Lung (tissue), 12 donors: Measurements from ENCODE around the gene B3GAT3. TPM values are rescaled to one million over a fixed set of nuclear protein-coding genes. Genes with fewer than 3 reads are reported as not detected.

Experiments used
- ATAC-seq: fragments of 200-7000 bp; cut with Tn5 transposase; one replicate; pipeline ENCODE4 v1.9.1; 2020; ENCODE audit warnings: moderate number of reproducible peaks; ENCODE audit not compliant: insufficient read depth, low FRiP score
- DNase-seq, 3 donors: peaks; one replicate each; pipeline ENCODE4 v3.0.0-alpha.2; 2013 to 2017
- H3K27ac ChIP-seq, 2 donors: one replicate each; pipeline ENCODE4 v1.5.1; 2013; ENCODE audit warnings: mild to moderate bottlenecking in 2 of 2, moderate library complexity in 2 of 2, control low read depth in 1 of 2, inconsistent platforms in 1 of 2, low read depth in 1 of 2, low read length in 1 of 2
- H3K27me3 ChIP-seq, 3 donors: one replicate each; pipeline ENCODE4 v1.5.1; 2013; ENCODE audit warnings: low read length in 2 of 3; ENCODE audit not compliant: control insufficient read depth in 3 of 3, insufficient read depth in 3 of 3
- H3K36me3 ChIP-seq, 4 donors: one replicate each; pipeline ENCODE4 v1.5.1; 2013; ENCODE audit warnings: low read length in 4 of 4, mild to moderate bottlenecking in 1 of 4, moderate library complexity in 1 of 4; ENCODE audit not compliant: control insufficient read depth in 4 of 4, insufficient read depth in 4 of 4
- H3K4me1 ChIP-seq, 5 donors: one replicate each; pipeline ENCODE4 v1.5.1; 2013; ENCODE audit warnings: low read length in 5 of 5, mild to moderate bottlenecking in 2 of 5, moderate library complexity in 1 of 5; ENCODE audit not compliant: control insufficient read depth in 5 of 5, insufficient read depth in 5 of 5
- H3K4me3 ChIP-seq: one replicate; pipeline ENCODE4 v1.5.1; 2013; ENCODE audit warnings: mild to moderate bottlenecking, control low read depth, moderate library complexity
- H3K9ac ChIP-seq, 2 donors: one replicate each; pipeline ENCODE4 v1.5.1; 2013; ENCODE audit warnings: low read length in 2 of 2, control low read depth in 1 of 2; ENCODE audit not compliant: insufficient read depth in 1 of 2
- H3K9me3 ChIP-seq, 4 donors: one replicate each; pipeline ENCODE4 v1.5.1; 2013; ENCODE audit warnings: low read length in 3 of 4, mild to moderate bottlenecking in 1 of 4, moderate library complexity in 1 of 4; ENCODE audit not compliant: control insufficient read depth in 4 of 4, insufficient read depth in 3 of 4
- WGBS, 2 donors: extraction: QIAGEN DNeasy Blood & Tissue Kit; methylation state at CpG; one replicate each; pipeline ENCODE4 v1.1.7; 2013; 5-methylcytosine and 5-hydroxymethylcytosine counted together
- polyA plus RNA-seq, 2 donors: library from polyadenylated mRNA; stranded (reverse); fragments of 200-250 nt; gene quantifications; one replicate each; pipeline ENCODE4 v1.2.1, GENCODE V29; 2013
- total RNA-seq, 2 donors: library from RNA; depleted of rRNA in 1 of 2; stranded (reverse); fragments of >200 nt in 1 of 2; gene quantifications; one replicate each; pipeline ENCODE4 v1.2.1, GENCODE V29; 2014 to 2021
- TF ChIP-seq, protein P1 (sequence below): IDR thresholded peaks from 2 replicates; pipeline ENCODE4 v1.5.1; 2012; ENCODE audit warnings: mild to moderate bottlenecking; ENCODE audit errors: control extremely low read depth, extremely low read depth
- donor health status: control.
- donor health status: control.
- donor health status: Bipolar disorder and iron deficiency.
- donor health status: healthy.
- donor health status: DM: yes; HTN: yes; CAD: no.

Gene B3GAT3
- total and polyA plus RNA-seq, 4 donors: 14.6 to 58.0 (median 49.5) TPM

DNA sequence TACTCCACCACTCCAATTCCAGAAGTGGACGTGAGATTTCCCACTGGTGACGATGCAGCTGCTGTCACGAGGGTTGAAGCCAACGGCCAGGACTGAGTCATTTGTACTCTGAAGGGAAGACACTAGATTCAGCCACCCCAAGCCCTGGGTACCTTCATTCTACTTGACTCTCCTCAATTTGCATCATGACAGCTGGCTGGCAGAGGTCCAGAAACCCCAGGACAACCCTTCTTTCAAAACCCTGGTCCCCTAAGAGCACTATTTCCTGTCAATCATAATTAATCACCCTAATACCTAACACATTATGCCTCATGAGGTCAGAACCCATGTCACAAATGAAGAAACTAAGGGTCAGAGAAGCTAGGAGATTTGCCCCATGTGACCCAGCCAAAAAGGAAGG is 14.1 kb downstream of the B3GAT3 start:
- Histone ChIP-seq H3K9ac (no peak overlapping the region), H3K36me3 (peaks cover 0 to 40% (median 18%) of the 10 kb centered on the region in 4 donors), H3K27ac (no peak overlapping the region), H3K9me3 (no peaks in the 10 kb centered on the region), H3K4me1 (peaks cover 0 to 19% (median 10%) of the 10 kb centered on the region in 5 donors), H3K27me3 (no peaks in the 10 kb centered on the region), H3K4me3 (no peak overlapping the region)
- WGBS, 2 donors: 71 to 77% methylated on average over 4 of the region's 4 CpGs
- no peak for DNase-seq
- TF ChIP-seq, protein P1, sequence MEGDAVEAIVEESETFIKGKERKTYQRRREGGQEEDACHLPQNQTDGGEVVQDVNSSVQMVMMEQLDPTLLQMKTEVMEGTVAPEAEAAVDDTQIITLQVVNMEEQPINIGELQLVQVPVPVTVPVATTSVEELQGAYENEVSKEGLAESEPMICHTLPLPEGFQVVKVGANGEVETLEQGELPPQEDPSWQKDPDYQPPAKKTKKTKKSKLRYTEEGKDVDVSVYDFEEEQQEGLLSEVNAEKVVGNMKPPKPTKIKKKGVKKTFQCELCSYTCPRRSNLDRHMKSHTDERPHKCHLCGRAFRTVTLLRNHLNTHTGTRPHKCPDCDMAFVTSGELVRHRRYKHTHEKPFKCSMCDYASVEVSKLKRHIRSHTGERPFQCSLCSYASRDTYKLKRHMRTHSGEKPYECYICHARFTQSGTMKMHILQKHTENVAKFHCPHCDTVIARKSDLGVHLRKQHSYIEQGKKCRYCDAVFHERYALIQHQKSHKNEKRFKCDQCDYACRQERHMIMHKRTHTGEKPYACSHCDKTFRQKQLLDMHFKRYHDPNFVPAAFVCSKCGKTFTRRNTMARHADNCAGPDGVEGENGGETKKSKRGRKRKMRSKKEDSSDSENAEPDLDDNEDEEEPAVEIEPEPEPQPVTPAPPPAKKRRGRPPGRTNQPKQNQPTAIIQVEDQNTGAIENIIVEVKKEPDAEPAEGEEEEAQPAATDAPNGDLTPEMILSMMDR: no peak
- ATAC-seq: no peak

DNA sequence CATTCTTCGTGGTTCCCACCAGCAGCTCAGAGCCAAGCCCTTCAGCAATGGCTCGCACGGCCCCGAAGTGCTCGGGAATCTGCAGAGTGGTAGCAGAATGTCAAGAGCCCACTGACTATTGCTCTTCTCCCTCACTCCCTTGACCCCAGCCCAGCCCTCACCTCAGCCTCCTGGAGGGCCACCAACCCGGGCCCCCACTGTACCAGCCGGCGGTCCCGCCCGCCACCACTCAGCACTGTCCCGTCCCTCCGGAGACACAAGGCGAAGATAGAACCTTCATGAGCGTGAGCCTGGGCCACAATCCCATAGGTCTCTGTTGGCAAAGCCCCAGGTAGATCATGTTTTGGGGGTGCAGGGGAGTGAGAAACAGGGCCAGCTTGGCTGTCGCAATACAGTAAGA is 15.9 kb downstream of the B3GAT3 start:
- 95 to 96% methylated on average over 15 of the region's 15 CpGs for WGBS, 2 donors
- H3K27ac ChIP-seq: no peak overlapping the region
- DNase-seq: no peak
- no peak for ATAC-seq
- peaks cover 0 to 40% (median 22%) of the 10 kb centered on the region in 4 donors for H3K36me3 ChIP-seq
- no peaks in the 10 kb centered on the region for H3K27me3 ChIP-seq
- H3K4me1 ChIP-seq: peaks cover 0 to 16% (median 7%) of the 10 kb centered on the region in 5 donors
- no peaks in the 10 kb centered on the region for H3K9me3 ChIP-seq
- H3K4me3 ChIP-seq: no peak overlapping the region
- TF ChIP-seq, protein P1: no peak
- H3K9ac ChIP-seq: no peak overlapping the region

DNA sequence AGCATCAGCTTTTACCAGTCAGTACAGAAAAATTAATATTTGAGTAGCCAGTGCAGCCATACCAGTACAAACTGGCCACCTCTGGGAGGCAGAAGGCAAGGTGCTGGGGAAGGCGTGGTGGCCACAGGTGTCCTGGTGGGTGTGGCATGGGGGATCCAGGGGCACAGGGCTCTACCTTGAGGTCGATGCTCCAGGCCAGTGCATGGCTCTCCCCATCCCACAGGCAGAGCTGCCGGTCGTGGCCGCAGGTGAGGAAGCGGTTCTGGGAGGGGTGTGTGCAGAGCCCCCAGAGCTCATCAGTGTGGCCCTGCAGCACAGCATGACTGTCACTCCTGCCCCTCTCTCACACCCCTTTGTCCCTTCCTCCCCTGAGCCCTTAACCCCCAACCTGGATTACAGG is 16.3 kb downstream of the B3GAT3 start:
- TF ChIP-seq, protein P1: no peak
- H3K36me3 ChIP-seq: peaks cover 0 to 40% (median 22%) of the 10 kb centered on the region in 4 donors
- no peak for DNase-seq
- no peak overlapping the region for H3K4me3 ChIP-seq
- no peaks in the 10 kb centered on the region for H3K27me3 ChIP-seq
- no peak overlapping the region for H3K9ac ChIP-seq
- H3K4me1 ChIP-seq: peaks cover 0 to 17% (median 6%) of the 10 kb centered on the region in 5 donors
- ATAC-seq: no peak
- no peak overlapping the region for H3K27ac ChIP-seq
- WGBS, 2 donors: 89 to 97% methylated on average over 3 to 6 of the region's 6 CpGs
- no peaks in the 10 kb centered on the region for H3K9me3 ChIP-seq
